HG03432 (cell line): ENCODE measurements around the gene TRIM21.
"Not testable (repeated sequence)": the region's sequence is repeated elsewhere in the genome, so short reads cannot be mapped to it uniquely, and the experiment has no call there.

Experiments used
- ATAC-seq: cut with Tn5 transposase; IDR thresholded peaks from one replicate; pipeline ENCODE4 v1.9.1; 2021; ENCODE audit warnings: mild to moderate bottlenecking, moderate library complexity; ENCODE audit not compliant: unreplicated experiment

The TRIM21 gene

GRCh38 chr11:4393209-4393857 lies at the start of gene TRIM21:
Gene TRIM21, minus strand, starts transcription at chr11:4393702. Its CDS starts 3,293 bp downstream, at chr11:4390409.
- peak; percentile 100 for ATAC-seq

GRCh38 chr11:4441515-4441914 lies 48.0 kb upstream of the TRIM21 start:
- ATAC-seq: no peak

- no peak for ATAC-seq
Measured at GRCh38 chr11:4436411-4436810, 42.9 kb upstream of the TRIM21 start.

GRCh38 chr11:4433856-4434255 lies 40.4 kb upstream of the TRIM21 start:
- ATAC-seq: no peak

- ATAC-seq: no peak
Measured at GRCh38 chr11:4430051-4430450, 36.5 kb upstream of the TRIM21 start.

GRCh38 chr11:4418403-4418802 lies 24.9 kb upstream of the TRIM21 start:
- ATAC-seq: no peak

- no peak for ATAC-seq
Measured at GRCh38 chr11:4416816-4417215, 23.3 kb upstream of the TRIM21 start.

GRCh38 chr11:4416306-4416705 lies 22.8 kb upstream of the TRIM21 start:
- ATAC-seq: no peak

GRCh38 chr11:4406206-4406605 lies 12.7 kb upstream of the TRIM21 start:
- ATAC-seq: not testable (repeated sequence)

- peak; percentile 15 for ATAC-seq
Measured at GRCh38 chr11:4393858-4394223, 339 bp upstream of the TRIM21 start.

- no peak for ATAC-seq
Measured at GRCh38 chr11:4388221-4388620, 5.3 kb downstream of the TRIM21 start.

- no peak for ATAC-seq
Measured at GRCh38 chr11:4385978-4386740, 7.3 kb downstream of the TRIM21 start.

- ATAC-seq: no peak
Measured at GRCh38 chr11:4381901-4382300, 11.6 kb downstream of the TRIM21 start.

GRCh38 chr11:4375431-4376140 lies 17.9 kb downstream of the TRIM21 start:
- no peak for ATAC-seq

GRCh38 chr11:4370166-4370565 lies 23.3 kb downstream of the TRIM21 start:
- no peak for ATAC-seq

GRCh38 chr11:4368286-4368685 lies 25.2 kb downstream of the TRIM21 start, which contains the start of gene OR52B4:
Gene OR52B4, minus strand, starts transcription at chr11:4368386. Its CDS starts 91 bp downstream, at chr11:4368295.
- no peak for ATAC-seq

GRCh38 chr11:4348142-4348541 lies 45.4 kb downstream of the TRIM21 start:
- ATAC-seq: not testable (repeated sequence)

GRCh38 chr11:4345366-4345765 lies 48.1 kb downstream of the TRIM21 start:
- not testable (repeated sequence) for ATAC-seq
